Gastroesophageal sphincter (tissue), 3 donors: ENCODE measurements around the gene EDNRB.

Source experiments
- CTCF ChIP-seq, 4 experiments: fragments of 200-600 bp in 2 of 4; fragments of 450-650 bp in 2 of 4; sonication (generic) in 1 of 4; IDR thresholded peaks; one replicate each; pipeline ENCODE4 v1.5.1; 2017 to 2019; ENCODE audit warnings: antibody characterized with exemption in 4 of 4, mild to moderate bottlenecking in 2 of 4, moderate library complexity in 2 of 4
- EP300 ChIP-seq: sonication (generic); formaldehyde crosslinking; IDR thresholded peaks from one replicate; pipeline ENCODE4 v1.6.1; 2017; ENCODE audit warnings: antibody characterized with exemption, mild to moderate bottlenecking
- POLR2A ChIP-seq, 2 donors: fragments of 450-650 bp; IDR thresholded peaks; one replicate each; pipeline ENCODE4 v1.6.1; 2017; ENCODE audit warnings: antibody characterized with exemption in 2 of 2, mild to moderate bottlenecking in 2 of 2, moderate library complexity in 1 of 2
- POLR2AphosphoS5 ChIP-seq: sonication (generic); formaldehyde crosslinking; IDR thresholded peaks from one replicate; pipeline ENCODE4 v1.6.1; 2017; ENCODE audit warnings: antibody characterized with exemption

GRCh38 chr13:77966671-77967070 lies 48.0 kb upstream of the EDNRB start:
- TF ChIP-seq CTCF (IDR thresholded peaks at IDR 0.05) (no peak), POLR2A (IDR thresholded peaks at IDR 0.05) (no peak), EP300 (no peak), POLR2AphosphoS5 (no peak)
